Activated naive CD4-positive, alpha-beta T cell treated with anti-CD3 and anti-CD28 coated beads, Interleukin-2, amount 10 ng/mL, durations not matched to agents 7 days and 5 days (primary cell): ENCODE results near the gene ANKRD11.

Source experiments
- CTCF ChIA-PET: fragments of 350-600 bp; sonication (Branson Sonifier 250); formaldehyde crosslinking; loops from one replicate; lab custom pipeline; 2021; ENCODE audit warnings: antibody characterized with exemption; lab: Charles Lee
- DNase-seq: peaks from one replicate; pipeline ENCODE4 v3.0.0-alpha.2; 2020
- H3K27ac Mint-ChIP-seq: one replicate; pipeline ENCODE4 v1.8.0; 2021; ENCODE audit warnings: mild to moderate bottlenecking, moderate library complexity, mixed read lengths
- H3K27me3 Mint-ChIP-seq: one replicate; pipeline ENCODE4 v1.8.0; 2021; ENCODE audit warnings: mild to moderate bottlenecking, mixed read lengths
- H3K36me3 Mint-ChIP-seq: one replicate; pipeline ENCODE4 v1.8.0; 2021; ENCODE audit warnings: mixed read lengths
- H3K4me1 Mint-ChIP-seq: one replicate; pipeline ENCODE4 v1.8.0; 2021; ENCODE audit warnings: mixed read lengths
- H3K4me3 Mint-ChIP-seq: one replicate; pipeline ENCODE4 v1.8.0; 2021; ENCODE audit warnings: mild to moderate bottlenecking, moderate library complexity, mixed read lengths
- H3K9me3 Mint-ChIP-seq: one replicate; pipeline ENCODE4 v1.8.0; 2021; ENCODE audit warnings: mixed read lengths

Gene ANKRD11

DNA sequence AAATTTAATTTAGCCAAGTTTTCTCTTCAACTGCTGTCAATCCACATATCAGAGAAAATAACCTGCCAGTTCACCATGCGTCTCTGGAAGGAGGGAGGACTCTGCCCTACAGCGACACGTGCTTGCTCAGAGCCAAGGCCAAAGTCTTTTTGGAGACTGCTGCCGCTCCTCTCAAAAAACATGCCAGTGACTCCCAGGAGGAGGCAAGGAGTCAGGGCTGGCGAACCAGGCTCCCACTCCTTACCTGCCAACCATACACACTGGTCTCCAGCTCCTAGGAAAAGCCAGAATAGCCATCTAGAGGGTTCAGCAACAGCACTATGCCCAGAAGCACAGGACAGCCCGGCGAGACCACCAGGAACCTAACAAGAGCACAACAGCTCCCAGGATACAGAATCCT is 73.0 kb downstream of the ANKRD11 start:
- DNase-seq: no peak

DNA sequence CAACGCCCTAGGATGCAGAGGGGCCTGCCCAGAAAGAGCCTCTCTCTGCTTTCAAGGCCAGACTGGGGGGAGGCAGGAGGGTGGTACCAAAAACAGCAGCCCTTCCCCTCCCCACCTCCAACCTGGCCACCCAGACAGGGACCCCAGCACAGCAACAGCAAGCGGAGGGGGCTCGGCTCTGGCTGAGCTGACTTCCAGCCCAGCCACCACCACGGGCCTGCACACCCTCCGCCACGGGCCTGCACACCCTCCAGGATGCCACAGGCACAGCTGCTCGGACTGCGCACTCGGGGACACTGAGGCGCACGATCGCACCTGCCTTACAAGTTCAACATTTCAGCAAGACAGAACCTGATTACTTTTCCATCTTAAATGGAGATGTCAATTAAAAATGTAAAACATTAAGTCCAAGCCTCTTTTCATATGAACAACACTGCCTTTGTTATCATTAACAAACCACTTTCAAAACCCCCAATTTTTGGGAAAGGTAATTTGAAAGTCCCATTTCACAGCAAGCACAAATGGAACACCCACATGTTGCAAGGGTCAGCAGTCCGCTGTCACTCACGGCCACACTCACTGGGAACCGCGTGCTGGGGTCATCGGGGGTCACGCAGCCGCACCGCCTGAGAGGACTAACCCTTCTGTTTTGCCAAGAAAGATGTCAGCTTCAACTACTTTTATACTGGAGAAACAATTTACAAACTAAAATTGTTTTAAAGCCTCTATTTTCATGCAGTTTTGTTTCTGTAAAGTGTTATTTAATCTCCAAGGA is 76.4 kb downstream of the ANKRD11 start:
- Mint-ChIP-seq H3K4me1 (peaks cover 58% of the 10 kb centered on the region), H3K4me3 (no peak overlapping the region), H3K9me3 (no peaks in the 10 kb centered on the region), H3K36me3 (peaks cover 21% of the 10 kb centered on the region), H3K27ac (no peak overlapping the region), H3K27me3 (no peaks in the 10 kb centered on the region)
- CTCF ChIA-PET: no interaction called here
- DNase-seq: no peak

More for the DNA sequence above, 73.0 kb downstream of the ANKRD11 start:
- H3K27me3 Mint-ChIP-seq: no peaks in the 10 kb centered on the region
- H3K36me3 Mint-ChIP-seq: peaks cover 21% of the 10 kb centered on the region
- H3K4me3 Mint-ChIP-seq: no peak overlapping the region
- CTCF ChIA-PET: no interaction called here
- H3K9me3 Mint-ChIP-seq: no peaks in the 10 kb centered on the region
- no peak overlapping the region for H3K27ac Mint-ChIP-seq
- peaks cover 57% of the 10 kb centered on the region for H3K4me1 Mint-ChIP-seq

DNA sequence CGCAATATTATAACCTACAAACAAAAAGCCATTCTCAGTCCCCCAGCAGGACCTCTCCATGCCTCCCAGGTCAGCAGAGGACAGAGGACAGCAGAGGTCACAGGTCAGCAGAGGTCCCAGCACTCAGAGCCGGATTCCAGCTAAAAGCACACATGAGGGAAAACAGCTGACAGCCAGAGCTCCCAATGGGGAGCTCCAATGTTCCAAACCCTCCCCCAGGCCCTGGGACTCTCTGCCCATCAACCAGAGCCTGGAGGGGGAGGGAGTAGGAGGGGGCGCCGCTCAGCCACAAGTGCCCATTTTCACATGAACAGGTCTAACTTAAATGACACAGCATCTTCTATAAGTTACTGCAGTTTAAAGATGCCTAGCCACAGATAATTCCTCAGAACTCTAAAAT is 77.5 kb downstream of the ANKRD11 start:
- H3K36me3 Mint-ChIP-seq: peaks cover 19% of the 10 kb centered on the region
- no peak overlapping the region for H3K4me3 Mint-ChIP-seq
- no peaks in the 10 kb centered on the region for H3K9me3 Mint-ChIP-seq
- no peak for DNase-seq
- no peaks in the 10 kb centered on the region for H3K27me3 Mint-ChIP-seq
- H3K27ac Mint-ChIP-seq: peak overlapping the region; percentile 65
- CTCF ChIA-PET: interaction anchor here (0.7 kb wide), 1 partner anchor 72 kb away, joined by 4 read pairs; no protein-coding TSS in a partner anchor
- H3K4me1 Mint-ChIP-seq: peaks cover 67% of the 10 kb centered on the region

DNA sequence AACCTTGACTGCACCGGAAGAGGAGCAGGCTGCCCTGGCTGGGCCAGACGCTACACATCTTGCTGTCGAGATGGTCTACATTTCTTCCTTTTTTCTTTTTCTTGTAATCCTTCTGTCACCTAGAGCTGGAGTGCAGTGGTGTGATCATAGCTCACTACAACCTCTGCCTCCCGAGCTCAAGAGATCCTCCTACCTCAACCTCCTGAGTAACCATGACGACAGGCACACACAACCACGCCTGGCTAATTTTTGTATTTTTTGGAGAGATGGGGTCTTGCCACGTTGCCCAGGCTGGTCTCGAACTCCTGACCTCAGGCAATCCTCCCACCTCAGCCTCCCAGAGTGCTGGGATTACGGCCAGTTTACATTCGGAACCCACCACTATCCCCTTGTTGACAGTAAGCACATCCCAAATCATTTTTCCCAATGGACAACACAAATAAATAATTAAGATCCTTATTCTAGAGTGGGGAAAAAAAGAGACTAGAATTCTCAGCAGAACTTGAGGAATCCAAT is 79.0 kb downstream of the ANKRD11 start:
- DNase-seq: no peak
- Mint-ChIP-seq H3K9me3 (no peaks in the 10 kb centered on the region), H3K4me3 (no peak overlapping the region), H3K4me1 (peaks cover 74% of the 10 kb centered on the region), H3K36me3 (peaks cover 14% of the 10 kb centered on the region), H3K27ac (peak overlapping the region; percentile 91), H3K27me3 (no peaks in the 10 kb centered on the region)
- CTCF ChIA-PET: interaction anchor here (1.9 kb wide), 1 partner anchor 44 kb away, joined by 6 read pairs; no protein-coding TSS in a partner anchor

DNA sequence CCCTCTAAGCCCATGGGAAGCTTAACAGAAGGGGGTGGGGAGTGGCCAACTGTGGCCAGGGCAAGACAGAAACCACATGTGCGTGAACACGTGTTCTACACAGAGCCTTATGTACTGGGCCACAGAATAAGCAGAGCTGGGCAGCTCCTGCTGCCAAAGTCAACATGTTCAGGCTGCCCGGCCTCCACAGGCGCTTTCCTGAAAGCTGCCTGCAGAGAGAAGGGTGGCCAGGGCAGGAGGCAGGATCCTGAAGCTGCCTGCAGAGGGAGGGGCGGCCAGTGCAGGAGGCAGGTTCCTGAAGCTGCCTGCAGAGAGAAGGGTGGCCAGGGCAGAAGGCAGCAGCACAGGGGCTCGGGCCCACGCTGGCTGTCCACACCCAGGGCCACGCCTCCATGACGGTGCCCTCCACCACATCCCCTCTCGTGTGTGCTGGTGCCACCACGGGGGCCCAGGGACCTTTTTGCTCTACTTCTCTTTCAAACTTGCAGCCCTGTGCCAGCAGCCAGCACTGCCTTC is 79.5 kb downstream of the ANKRD11 start:
- Mint-ChIP-seq H3K36me3 (peaks cover 9% of the 10 kb centered on the region), H3K9me3 (no peaks in the 10 kb centered on the region), H3K4me3 (no peak overlapping the region), H3K4me1 (peaks cover 76% of the 10 kb centered on the region), H3K27me3 (no peaks in the 10 kb centered on the region), H3K27ac (peak overlapping the region; percentile 91)
- peak; percentile 48 for DNase-seq
- CTCF ChIA-PET: interaction anchor here (1.3 to 1.9 kb wide), 2 partner anchors 25 to 45 kb away, joined by 4 to 6 read pairs; no protein-coding TSS in a partner anchor

DNA sequence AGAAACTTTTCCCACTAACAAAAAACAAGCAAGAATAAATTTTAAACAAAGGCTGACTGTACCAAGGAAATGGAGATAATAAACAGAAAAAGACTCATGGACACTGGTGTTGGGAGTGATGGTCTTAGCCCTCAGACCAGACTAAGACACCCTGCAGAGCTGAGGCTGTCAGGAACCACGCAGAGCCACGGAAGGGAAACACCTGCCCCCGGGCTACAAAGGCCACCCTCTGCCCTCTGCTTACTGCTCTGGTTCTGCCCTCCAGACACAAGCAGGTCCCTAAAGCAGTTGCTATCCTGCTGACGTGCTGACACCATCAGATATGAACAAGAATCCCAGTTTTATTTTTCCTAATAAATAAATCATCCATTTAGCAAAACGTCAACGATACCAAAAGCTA is 80.0 kb downstream of the ANKRD11 start:
- no peak for DNase-seq
- H3K4me1 Mint-ChIP-seq: peaks cover 80% of the 10 kb centered on the region
- CTCF ChIA-PET: interaction anchor here (1.3 to 1.9 kb wide), 2 partner anchors 24 to 45 kb away, joined by 4 to 6 read pairs; no protein-coding TSS in a partner anchor
- H3K9me3 Mint-ChIP-seq: no peaks in the 10 kb centered on the region
- peaks cover 8% of the 10 kb centered on the region for H3K36me3 Mint-ChIP-seq
- no peak overlapping the region for H3K4me3 Mint-ChIP-seq
- no peaks in the 10 kb centered on the region for H3K27me3 Mint-ChIP-seq
- H3K27ac Mint-ChIP-seq: peak overlapping the region; percentile 91

DNA sequence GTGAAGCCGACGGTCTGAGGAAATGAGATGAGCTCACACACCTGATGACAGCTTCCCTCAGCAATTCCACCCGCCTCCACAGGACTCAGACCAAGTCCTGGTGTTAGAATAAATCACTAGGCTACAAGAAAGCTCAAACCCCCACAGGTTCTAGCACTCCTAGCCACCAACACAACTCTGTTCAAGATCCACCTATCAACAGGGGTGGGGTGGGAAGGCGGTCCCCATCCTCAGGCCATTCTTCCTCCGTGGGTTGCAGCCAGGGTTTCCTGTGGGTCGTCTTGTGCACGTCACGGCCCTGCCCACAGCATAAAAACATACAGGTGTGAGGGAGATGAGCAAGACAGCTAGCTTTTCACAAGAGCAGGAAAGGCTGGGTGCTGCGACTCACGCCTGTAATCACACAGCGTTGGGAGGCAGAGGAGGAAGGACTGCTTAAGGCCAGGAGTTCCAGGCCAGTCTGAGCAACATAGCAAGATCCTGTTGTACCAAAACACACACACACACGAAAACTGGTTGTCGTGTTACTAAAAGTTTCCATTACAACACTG is 81.1 kb downstream of the ANKRD11 start:
- Mint-ChIP-seq H3K27ac (peak overlapping the region; percentile 93), H3K27me3 (no peaks in the 10 kb centered on the region), H3K9me3 (no peaks in the 10 kb centered on the region), H3K4me3 (peak overlapping the region; percentile 14), H3K4me1 (peaks cover 84% of the 10 kb centered on the region), H3K36me3 (peaks cover 8% of the 10 kb centered on the region)
- DNase-seq: peak; percentile 75
- CTCF ChIA-PET: interaction anchor here (0.6 kb wide), 1 partner anchor 24 kb away, joined by 3 read pairs; no protein-coding TSS in a partner anchor

DNA sequence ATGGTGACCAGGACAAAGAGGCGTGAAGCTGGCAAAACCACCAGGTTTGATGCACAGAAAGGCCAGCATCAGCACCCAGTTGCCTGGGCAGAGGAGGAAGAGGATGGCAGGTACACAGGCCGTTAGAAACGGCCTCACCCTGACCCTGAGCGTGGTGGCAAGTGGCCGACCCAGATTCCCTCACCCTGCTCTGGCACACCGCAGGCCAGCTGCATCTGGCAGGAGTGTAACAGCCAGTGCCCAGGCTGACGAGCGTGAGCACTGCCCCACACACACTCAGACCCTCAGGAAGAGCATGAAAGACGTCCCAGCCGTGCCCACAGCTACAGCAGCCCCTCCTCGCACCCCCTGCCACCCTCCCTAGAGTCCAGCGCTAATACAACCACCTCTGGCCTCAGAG is 82.0 kb downstream of the ANKRD11 start:
- H3K27me3 Mint-ChIP-seq: no peaks in the 10 kb centered on the region
- peak overlapping the region; percentile 93 for H3K27ac Mint-ChIP-seq
- CTCF ChIA-PET: no interaction called here
- DNase-seq: no peak
- H3K4me3 Mint-ChIP-seq: no peak overlapping the region
- peaks cover 90% of the 10 kb centered on the region for H3K4me1 Mint-ChIP-seq
- H3K9me3 Mint-ChIP-seq: no peaks in the 10 kb centered on the region
- peaks cover 13% of the 10 kb centered on the region for H3K36me3 Mint-ChIP-seq

DNA sequence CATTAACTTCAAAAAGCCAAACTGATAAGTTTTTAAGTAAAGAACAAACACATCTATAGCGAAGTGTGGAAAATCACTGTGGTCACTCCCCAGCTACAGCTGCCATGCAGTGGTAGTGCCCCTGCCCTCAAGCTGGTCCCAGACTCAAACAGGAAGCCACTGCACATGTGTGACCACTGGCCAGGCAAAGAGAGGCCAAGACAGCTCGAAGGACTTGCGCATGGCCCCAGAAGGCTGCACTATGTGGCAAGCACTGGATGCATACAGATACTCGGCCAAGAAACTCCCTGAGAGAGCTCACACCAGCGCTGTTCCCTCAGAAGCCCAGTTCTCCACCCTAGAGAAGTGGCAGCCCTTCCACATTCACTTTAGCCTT is 82.4 kb downstream of the ANKRD11 start:
- Mint-ChIP-seq H3K9me3 (no peaks in the 10 kb centered on the region), H3K4me3 (no peak overlapping the region), H3K36me3 (peaks cover 15% of the 10 kb centered on the region), H3K4me1 (peaks cover 90% of the 10 kb centered on the region), H3K27me3 (no peaks in the 10 kb centered on the region), H3K27ac (peak overlapping the region; percentile 93)
- DNase-seq: no peak
- CTCF ChIA-PET: no interaction called here

DNA sequence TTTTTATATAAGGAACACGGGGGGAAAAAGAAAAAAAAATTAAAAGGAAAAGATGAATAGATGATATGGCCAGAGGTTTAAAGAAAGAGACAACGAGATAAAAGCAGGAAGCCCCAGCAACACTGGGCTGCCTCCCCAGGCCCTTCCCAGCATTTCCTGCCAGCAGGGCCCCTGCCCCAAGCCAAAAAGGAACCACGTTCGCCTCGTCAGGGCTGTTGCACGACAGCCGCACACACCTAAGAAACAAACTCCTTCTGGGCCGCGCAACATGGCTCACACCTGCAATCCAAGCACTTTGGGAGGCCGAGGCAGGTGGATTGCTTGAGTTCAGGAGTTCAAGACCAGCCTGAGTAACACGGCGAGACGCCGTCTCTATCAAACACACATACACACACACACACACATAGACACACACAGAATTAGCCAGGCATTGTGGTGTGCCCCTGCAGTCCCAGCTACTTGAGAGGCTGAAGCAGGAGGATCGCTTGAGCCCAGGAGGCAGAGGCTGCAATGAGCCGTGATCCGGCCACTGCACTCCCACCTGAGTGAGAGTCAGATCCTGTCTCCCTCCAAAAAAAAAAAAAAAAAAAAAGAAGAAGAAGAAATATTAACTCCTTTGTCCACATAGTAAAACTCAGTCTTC is 83.0 kb downstream of the ANKRD11 start:
- CTCF ChIA-PET: no interaction called here
- peaks cover 88% of the 10 kb centered on the region for H3K4me1 Mint-ChIP-seq
- DNase-seq: peak; percentile 66
- peak overlapping the region; percentile 61 for H3K4me3 Mint-ChIP-seq
- H3K27me3 Mint-ChIP-seq: no peaks in the 10 kb centered on the region
- H3K36me3 Mint-ChIP-seq: peaks cover 15% of the 10 kb centered on the region
- H3K9me3 Mint-ChIP-seq: no peaks in the 10 kb centered on the region
- H3K27ac Mint-ChIP-seq: peak overlapping the region; percentile 93

DNA sequence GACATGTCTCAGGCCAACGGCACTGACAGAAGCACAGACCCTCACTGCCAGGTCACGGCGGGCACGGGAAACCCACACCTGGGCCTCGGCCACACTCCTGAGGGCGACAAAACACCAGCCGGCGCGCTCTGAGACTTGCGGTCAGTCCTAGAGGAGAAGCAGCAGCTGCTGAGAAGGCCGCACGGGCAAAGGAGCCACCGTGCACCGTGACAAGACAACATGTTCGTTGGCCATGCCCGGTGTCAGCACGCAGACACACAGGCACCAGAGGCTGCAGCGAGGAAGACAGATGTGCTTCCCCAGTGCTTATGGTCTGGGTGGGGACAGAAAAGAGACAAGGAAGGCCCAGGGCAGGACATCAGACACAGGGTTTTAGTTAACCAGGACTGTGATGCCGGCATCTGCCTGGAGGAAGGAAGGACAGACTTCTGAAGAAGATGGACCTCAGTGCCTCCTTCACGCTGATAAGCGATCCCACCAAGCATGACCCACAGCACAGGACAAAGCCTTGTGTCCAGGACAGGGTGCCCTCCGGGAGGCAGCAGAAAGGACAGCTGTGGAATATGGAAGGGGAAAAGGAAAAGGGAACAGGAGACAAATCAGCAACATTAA is 84.0 kb downstream of the ANKRD11 start:
- Mint-ChIP-seq H3K27ac (peak overlapping the region; percentile 93), H3K4me1 (peaks cover 90% of the 10 kb centered on the region), H3K4me3 (peak overlapping the region; percentile 9), H3K9me3 (no peaks in the 10 kb centered on the region), H3K27me3 (no peaks in the 10 kb centered on the region), H3K36me3 (peaks cover 14% of the 10 kb centered on the region)
- DNase-seq: no peak
- CTCF ChIA-PET: no interaction called here

DNA sequence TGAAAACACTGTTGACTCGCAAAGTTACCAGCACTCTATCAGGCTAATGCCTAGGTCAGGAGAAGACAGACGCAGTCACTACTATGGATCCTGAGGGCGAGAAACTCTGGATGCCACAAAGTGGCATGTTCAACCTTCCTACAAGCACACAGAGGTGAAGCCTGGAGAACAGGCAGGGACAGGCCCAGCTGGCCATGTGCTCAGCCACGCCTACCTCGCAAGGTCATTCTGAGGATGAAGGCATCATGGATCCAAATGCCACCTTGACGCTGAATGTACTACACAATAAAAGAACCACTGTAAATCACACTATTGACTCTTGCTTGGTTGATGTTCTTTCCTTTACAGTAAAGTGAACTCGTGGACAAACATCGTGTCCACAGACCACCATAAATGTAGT is 85.8 kb downstream of the ANKRD11 start:
- Mint-ChIP-seq H3K27ac (no peak overlapping the region), H3K9me3 (no peaks in the 10 kb centered on the region), H3K36me3 (peaks cover 13% of the 10 kb centered on the region), H3K4me1 (peaks cover 74% of the 10 kb centered on the region), H3K27me3 (no peaks in the 10 kb centered on the region), H3K4me3 (no peak overlapping the region)
- no peak for DNase-seq
- CTCF ChIA-PET: no interaction called here

DNA sequence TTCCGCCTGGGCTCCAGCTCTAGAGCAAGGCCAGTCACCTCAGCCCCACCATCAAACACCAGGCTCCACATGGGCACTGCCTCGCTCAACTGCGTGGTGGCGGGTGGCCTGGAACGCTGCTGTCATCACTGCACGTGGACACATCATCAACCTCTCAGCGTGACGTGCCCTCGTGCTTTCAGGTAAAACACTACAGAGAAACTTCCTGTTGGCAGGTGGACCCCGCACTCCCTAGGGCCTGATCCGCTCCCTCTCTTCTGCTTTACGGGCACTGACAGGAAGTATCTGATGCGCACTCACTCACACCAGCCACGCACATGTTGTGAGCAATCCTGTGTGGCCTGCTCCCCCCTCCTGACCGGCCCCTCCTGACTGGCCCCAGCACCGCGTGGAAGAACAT is 87.4 kb downstream of the ANKRD11 start:
- Mint-ChIP-seq H3K27me3 (no peaks in the 10 kb centered on the region), H3K9me3 (no peaks in the 10 kb centered on the region), H3K4me1 (peaks cover 67% of the 10 kb centered on the region), H3K27ac (peak overlapping the region; percentile 85), H3K36me3 (peaks cover 19% of the 10 kb centered on the region), H3K4me3 (no peak overlapping the region)
- CTCF ChIA-PET: no interaction called here
- DNase-seq: peak; percentile 48
